Trophoblast cell (in vitro differentiated cells and primary cell): Measurements from ENCODE around the gene SRA1.
A peak's percentile ranks its signal among the peaks of the same experiment; 100 is the strongest.

Source experiments
- DNase-seq, 2 donors: peaks; one replicate each; pipeline ENCODE4 v3.0.0-alpha.2; 2016
- H2AFZ ChIP-seq: 2 replicates; pipeline ENCODE4 v1.6.1; 2013; ENCODE audit warnings: low read length, moderate library complexity, mild to moderate bottlenecking; ENCODE audit not compliant: insufficient read depth, poor library complexity
- H2AK5ac ChIP-seq: 2 replicates; pipeline ENCODE4 v1.6.1; 2013; ENCODE audit warnings: mild to moderate bottlenecking, low read length
- H2BK120ac ChIP-seq: 2 replicates; pipeline ENCODE4 v1.6.1; 2013; ENCODE audit warnings: low read length, mild to moderate bottlenecking, moderate library complexity; ENCODE audit not compliant: insufficient read depth, poor library complexity
- H2BK12ac ChIP-seq: 2 replicates; pipeline ENCODE4 v1.6.1; 2013; ENCODE audit warnings: mild to moderate bottlenecking, low read length, moderate library complexity
- H2BK5ac ChIP-seq: 2 replicates; pipeline ENCODE4 v1.6.1; 2013; ENCODE audit warnings: low read length, low read depth, moderate library complexity, mild to moderate bottlenecking; ENCODE audit not compliant: poor library complexity
- H3K14ac ChIP-seq: 2 replicates; pipeline ENCODE4 v1.6.1; 2013; ENCODE audit warnings: mild to moderate bottlenecking, low read length
- H3K18ac ChIP-seq: 2 replicates; pipeline ENCODE4 v1.6.1; 2013; ENCODE audit warnings: mild to moderate bottlenecking, low read length
- H3K23ac ChIP-seq: 2 replicates; pipeline ENCODE4 v1.6.1; 2013; ENCODE audit warnings: low read length
- H3K27ac ChIP-seq: 2 replicates; pipeline ENCODE4 v1.5.1; 2013; ENCODE audit warnings: low read depth, mild to moderate bottlenecking, inconsistent platforms, low read length, moderate library complexity
- H3K27me3 ChIP-seq: 2 replicates; pipeline ENCODE4 v1.6.1; 2013; ENCODE audit warnings: inconsistent platforms, mild to moderate bottlenecking, low read length, moderate library complexity; ENCODE audit not compliant: insufficient read depth
- H3K36me3 ChIP-seq, 2 experiments: 1 replicate in 1 of 2; 2 replicates in 1 of 2; pipeline ENCODE4 v1.6.1; 2013; ENCODE audit warnings: low read length in 2 of 2, mild to moderate bottlenecking in 2 of 2, moderate library complexity in 1 of 2; ENCODE audit not compliant: insufficient read depth in 2 of 2, control insufficient read depth in 1 of 2
- H3K4ac ChIP-seq: 2 replicates; pipeline ENCODE4 v1.6.1; 2013; ENCODE audit warnings: low read depth, mild to moderate bottlenecking, low read length, moderate library complexity
- H3K4me1 ChIP-seq, 2 experiments: 1 replicate in 1 of 2; 2 replicates in 1 of 2; pipeline ENCODE4 v1.6.1; 2013; ENCODE audit warnings: low read length in 2 of 2, mild to moderate bottlenecking in 2 of 2, moderate library complexity in 1 of 2; ENCODE audit not compliant: insufficient read depth in 2 of 2, control insufficient read depth in 1 of 2
- H3K4me2 ChIP-seq: 2 replicates; pipeline ENCODE4 v1.6.1; 2013; ENCODE audit warnings: inconsistent platforms, mild to moderate bottlenecking, low read length, moderate library complexity
- H3K4me3 ChIP-seq: 2 replicates; pipeline ENCODE4 v1.5.1; 2013; ENCODE audit warnings: mild to moderate bottlenecking, low read depth, low read length, inconsistent platforms
- H3K79me1 ChIP-seq: one replicate; pipeline ENCODE4 v1.6.1; 2013; ENCODE audit warnings: low read length
- H3K79me2 ChIP-seq: 2 replicates; pipeline ENCODE4 v1.6.1; 2013; ENCODE audit warnings: low read length, mild to moderate bottlenecking; ENCODE audit not compliant: control insufficient read depth, insufficient read depth, poor library complexity
- H3K9ac ChIP-seq: 2 replicates; pipeline ENCODE4 v1.6.1; 2013; ENCODE audit warnings: mild to moderate bottlenecking, low read length
- H3K9me3 ChIP-seq: 2 replicates; pipeline ENCODE4 v1.6.1; 2013; ENCODE audit warnings: low read depth, mild to moderate bottlenecking, control low read depth, inconsistent platforms, low read length; ENCODE audit not compliant: insufficient read depth
- H4K12ac ChIP-seq: 2 replicates; pipeline ENCODE4 v1.6.1; 2013; ENCODE audit warnings: low read depth, mild to moderate bottlenecking, low read length, moderate library complexity
- H4K8ac ChIP-seq: 2 replicates; pipeline ENCODE4 v1.6.1; 2013; ENCODE audit warnings: low read depth, mild to moderate bottlenecking, low read length, moderate library complexity
- H4K91ac ChIP-seq: one replicate; pipeline ENCODE4 v1.6.1; 2013; ENCODE audit warnings: low read depth, mild to moderate bottlenecking, low read length, moderate library complexity
- WGBS: extraction: QIAGEN DNeasy Blood & Tissue Kit; methylation state at CpG from one replicate; pipeline ENCODE4 v1.1.7; 2013; ENCODE audit warnings: missing lambda C conversion rate; ENCODE audit not compliant: insufficient read length, insufficient coverage; ENCODE audit errors: extremely low coverage; 5-methylcytosine and 5-hydroxymethylcytosine counted together

Gene SRA1

DNA sequence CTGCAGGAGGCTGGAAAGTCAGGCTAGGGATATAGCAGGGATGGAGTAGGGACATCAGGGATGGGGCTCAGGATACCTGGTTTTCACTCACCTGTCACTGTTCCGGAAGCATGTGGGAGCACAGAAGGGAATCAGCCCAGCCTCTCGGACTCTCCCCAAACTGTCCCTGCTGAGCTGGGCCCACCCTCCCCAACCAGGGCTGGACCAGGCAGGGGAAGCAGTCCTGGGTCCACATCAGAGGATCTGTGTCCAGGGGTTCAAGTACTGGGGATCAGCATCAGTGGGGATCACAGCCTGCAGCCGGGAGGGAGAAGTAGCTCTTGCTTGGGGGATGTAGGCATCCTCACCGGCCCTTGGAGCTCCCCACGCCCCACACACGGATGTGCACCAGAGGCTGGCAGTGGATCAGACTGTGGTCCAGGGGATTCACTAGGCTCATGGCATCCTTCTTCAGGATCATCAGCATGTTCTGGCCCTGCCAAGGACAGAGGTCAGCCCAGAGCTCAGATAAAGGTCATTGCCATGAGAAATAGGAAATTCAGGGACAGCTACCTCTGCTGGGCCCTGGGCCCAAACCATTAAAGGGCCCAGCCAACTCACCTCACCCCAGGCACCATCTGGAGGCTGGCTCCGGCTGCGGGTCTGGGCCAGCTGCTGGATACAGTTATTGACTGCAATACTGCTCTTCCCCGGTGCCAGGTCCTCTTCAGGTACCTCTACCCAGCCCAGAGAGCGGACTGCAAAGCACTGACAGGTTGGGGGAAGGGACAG, 4.7 kb upstream of the SRA1 start:
- H2AFZ ChIP-seq = no peak overlapping the region
- peaks cover 12 to 19% of the 10 kb centered on the region in 2 experiments for H3K4me1 ChIP-seq
- no peak overlapping the region for H3K4me2 ChIP-seq
- no peaks in the 10 kb centered on the region for H3K27me3 ChIP-seq
- no peak overlapping the region for H3K4me3 ChIP-seq
- no peak overlapping the region for H2BK5ac ChIP-seq
- no peak for DNase-seq
- no peak overlapping the region for H3K14ac ChIP-seq
- H2AK5ac ChIP-seq = no peak overlapping the region
- peaks cover 16 to 21% of the 10 kb centered on the region in 2 experiments for H3K36me3 ChIP-seq
- no peak overlapping the region for H2BK120ac ChIP-seq
- peaks cover 18% of the 10 kb centered on the region for H3K79me1 ChIP-seq
- WGBS = no CpG with 5 or more reads among the region's 10 CpGs
- H2BK12ac ChIP-seq = no peak overlapping the region
- no peak overlapping the region for H3K18ac ChIP-seq
- H4K12ac ChIP-seq = no peak overlapping the region
- no peaks in the 10 kb centered on the region for H3K9me3 ChIP-seq
- H3K23ac ChIP-seq = no peak overlapping the region
- H3K9ac ChIP-seq = no peak overlapping the region
- H3K27ac ChIP-seq = no peak overlapping the region
- peaks cover 15% of the 10 kb centered on the region for H3K79me2 ChIP-seq
- no peak overlapping the region for H4K8ac ChIP-seq
- no peak overlapping the region for H4K91ac ChIP-seq
- H3K4ac ChIP-seq = no peak overlapping the region

DNA sequence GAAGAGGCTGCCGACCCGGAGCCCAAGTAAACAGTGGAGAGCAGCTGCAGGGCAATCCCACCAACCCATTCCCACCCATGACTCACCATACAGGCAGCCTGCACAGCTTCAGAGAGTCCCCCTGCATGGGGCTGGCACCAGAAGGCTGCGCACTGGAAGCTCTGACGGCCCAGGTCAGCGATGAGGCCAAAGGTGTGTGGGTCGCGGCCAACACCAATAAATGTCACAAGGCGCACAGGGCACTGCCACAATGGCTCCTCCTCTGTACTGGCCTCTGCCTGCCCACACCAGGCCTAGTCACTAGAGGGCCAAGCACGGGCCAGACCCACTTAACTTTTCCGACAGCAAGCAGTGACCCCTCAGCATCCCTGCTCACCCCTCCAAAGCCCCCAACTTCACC, 3.0 kb upstream of the SRA1 start:
- DNase-seq = no peak
- Histone ChIP-seq H2AK5ac (no peak overlapping the region), H3K27ac (no peak overlapping the region), H2BK12ac (no peak overlapping the region), H3K79me2 (peaks cover 17% of the 10 kb centered on the region), H2BK120ac (no peak overlapping the region), H3K9ac (no peak overlapping the region), H3K4me3 (no peak overlapping the region), H3K79me1 (peaks cover 19% of the 10 kb centered on the region), H2BK5ac (no peak overlapping the region), H3K14ac (no peak overlapping the region), H3K4me1 (peaks cover 9 to 17% of the 10 kb centered on the region in 2 experiments), H3K4me2 (no peak overlapping the region), H3K9me3 (no peaks in the 10 kb centered on the region), H3K27me3 (no peaks in the 10 kb centered on the region), H3K23ac (no peak overlapping the region), H3K18ac (no peak overlapping the region), H2AFZ (no peak overlapping the region), H3K4ac (no peak overlapping the region), H4K8ac (no peak overlapping the region), H4K12ac (no peak overlapping the region), H3K36me3 (peaks cover 8 to 13% of the 10 kb centered on the region in 2 experiments), H4K91ac (no peak overlapping the region)
- WGBS = no CpG with 5 or more reads among the region's 10 CpGs

DNA sequence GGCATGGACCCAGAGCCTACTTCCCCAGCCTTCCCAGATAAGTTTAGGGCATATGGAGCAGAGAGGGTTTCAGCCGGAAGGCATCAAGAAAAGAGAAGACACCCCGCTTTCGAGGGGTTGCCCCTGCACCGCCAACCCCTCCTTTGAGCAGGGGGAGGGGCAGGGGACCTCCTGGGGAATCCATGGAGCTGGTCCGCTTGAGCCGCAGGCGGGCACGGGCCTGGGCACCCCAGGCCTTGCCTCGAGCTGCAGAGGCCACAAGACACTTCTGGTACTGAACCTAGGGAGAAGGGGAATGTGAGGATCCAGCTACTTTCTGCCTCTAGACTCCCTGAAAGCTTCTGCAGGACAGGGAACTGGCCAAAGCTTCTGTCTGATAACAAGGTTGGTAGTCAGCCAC, 1.3 kb upstream of the SRA1 start:
- no peak for DNase-seq
- Histone ChIP-seq H3K4me2 (no peak overlapping the region), H3K18ac (no peak overlapping the region), H3K23ac (no peak overlapping the region), H3K27me3 (no peaks in the 10 kb centered on the region), H3K14ac (no peak overlapping the region), H3K79me1 (peaks cover 8% of the 10 kb centered on the region), H2BK12ac (no peak overlapping the region), H2BK5ac (no peak overlapping the region), H4K12ac (no peak overlapping the region), H2AFZ (no peak overlapping the region), H3K9ac (no peak overlapping the region), H3K27ac (no peak overlapping the region), H2AK5ac (peak overlapping the region; percentile 12), H3K36me3 (peaks cover 8 to 13% of the 10 kb centered on the region in 2 experiments), H3K4me3 (no peak overlapping the region), H3K79me2 (peaks cover 7% of the 10 kb centered on the region), H2BK120ac (no peak overlapping the region), H3K4me1 (peaks cover 7 to 12% of the 10 kb centered on the region in 2 experiments), H4K8ac (no peak overlapping the region), H4K91ac (no peak overlapping the region), H3K9me3 (no peaks in the 10 kb centered on the region), H3K4ac (no peak overlapping the region)
- no CpG with 5 or more reads among the region's 9 CpGs for WGBS

DNA sequence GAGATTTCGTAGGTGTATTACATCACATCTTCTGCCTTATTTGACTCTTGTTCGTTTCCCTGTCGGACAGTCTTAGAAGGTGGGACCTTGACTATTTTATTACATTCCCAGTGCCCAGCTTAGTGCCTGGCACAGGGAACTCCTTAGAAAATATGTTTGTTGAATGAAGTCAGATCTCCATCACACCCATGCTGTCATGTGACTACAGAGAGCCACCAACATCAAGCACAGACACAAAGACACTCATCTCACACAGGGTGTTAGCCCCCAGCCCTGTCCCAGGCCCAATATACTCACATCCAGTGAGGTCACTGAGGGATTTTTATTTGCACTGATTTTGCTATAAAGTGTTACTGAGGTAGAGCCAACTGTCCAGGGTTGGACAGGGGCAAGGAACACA, 692 bp upstream of the SRA1 start:
- peak overlapping the region; percentile 7 for H2BK12ac ChIP-seq
- H2BK120ac ChIP-seq = no peak overlapping the region
- H3K23ac ChIP-seq = no peak overlapping the region
- H3K27ac ChIP-seq = peak overlapping the region; percentile 30
- H4K91ac ChIP-seq = peak overlapping the region; percentile 87
- H4K8ac ChIP-seq = peak overlapping the region; percentile 87
- H3K4me3 ChIP-seq = no peak overlapping the region
- no peak overlapping the region for H3K4ac ChIP-seq
- H3K36me3 ChIP-seq = peaks cover 8 to 13% of the 10 kb centered on the region in 2 experiments
- peak overlapping the region; percentile 86 for H4K12ac ChIP-seq
- H3K4me1 ChIP-seq = peaks cover 4 to 9% of the 10 kb centered on the region in 2 experiments
- no peak overlapping the region for H2AFZ ChIP-seq
- no CpG with 5 or more reads among the region's 3 CpGs for WGBS
- H3K9ac ChIP-seq = no peak overlapping the region
- H3K4me2 ChIP-seq = no peak overlapping the region
- DNase-seq = no peak
- H2BK5ac ChIP-seq = peak overlapping the region; percentile 24
- no peaks in the 10 kb centered on the region for H3K9me3 ChIP-seq
- H2AK5ac ChIP-seq = peak overlapping the region; percentile 25
- no peaks in the 10 kb centered on the region for H3K27me3 ChIP-seq
- peak overlapping the region; percentile 63 for H3K14ac ChIP-seq
- peaks cover 8% of the 10 kb centered on the region for H3K79me1 ChIP-seq
- H3K79me2 ChIP-seq = peaks cover 7% of the 10 kb centered on the region
- H3K18ac ChIP-seq = no peak overlapping the region
